HG02970 (cell line): ENCODE results near the gene DIP2B.

Source experiments
- ATAC-seq: cut with Tn5 transposase; IDR thresholded peaks from one replicate; pipeline ENCODE4 v1.9.1; 2021; ENCODE audit warnings: mild to moderate bottlenecking, moderate library complexity, moderate number of reproducible peaks; ENCODE audit not compliant: unreplicated experiment, low FRiP score

Gene DIP2B

GRCh38 chr12:50708631-50709030, 203.8 kb downstream of the DIP2B start:
- ATAC-seq, result no peak

DNA sequence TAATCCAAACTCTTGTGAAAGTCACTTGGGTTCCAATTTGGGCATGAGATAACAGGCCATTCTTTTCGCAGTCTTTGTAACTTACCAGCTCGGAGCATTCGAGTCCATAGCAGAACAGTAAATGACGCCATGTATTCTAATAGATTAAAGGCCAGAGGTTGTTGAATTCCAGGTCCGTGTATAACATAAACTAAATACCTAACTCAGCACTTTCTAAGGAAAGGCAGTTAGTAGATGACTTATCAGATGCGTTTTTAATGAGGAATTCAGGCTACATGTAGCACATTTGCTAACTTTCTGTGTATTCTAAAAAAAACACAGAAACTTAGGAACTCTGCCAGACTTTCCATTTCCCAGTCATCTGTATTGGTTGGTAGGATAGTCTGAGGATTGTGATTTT, 206.3 kb downstream of the DIP2B start:
- ATAC-seq, result no peak

DNA sequence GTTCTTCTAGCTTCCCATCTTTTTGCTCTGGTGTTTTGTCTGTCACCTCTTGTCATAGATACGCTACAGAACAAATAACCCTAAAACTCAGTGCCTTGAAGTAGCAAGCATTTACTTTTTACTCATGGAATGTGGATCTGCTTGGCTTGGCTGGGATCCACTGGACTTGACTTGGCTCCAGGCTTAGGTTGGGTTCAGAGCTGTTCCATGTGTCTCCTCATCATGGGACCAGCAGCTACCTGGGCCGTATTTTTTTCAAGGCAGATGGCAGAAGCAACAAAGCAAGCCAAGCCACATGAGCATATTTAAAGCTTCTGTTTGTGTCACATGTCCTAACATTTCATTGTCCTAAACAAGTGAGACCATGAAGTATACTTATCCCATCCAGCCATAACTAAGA, 210.4 kb downstream of the DIP2B start:
- ATAC-seq, result no peak

- no peak for ATAC-seq
Measured at GRCh38 chr12:50718760-50719159, 214.0 kb downstream of the DIP2B start.

DNA sequence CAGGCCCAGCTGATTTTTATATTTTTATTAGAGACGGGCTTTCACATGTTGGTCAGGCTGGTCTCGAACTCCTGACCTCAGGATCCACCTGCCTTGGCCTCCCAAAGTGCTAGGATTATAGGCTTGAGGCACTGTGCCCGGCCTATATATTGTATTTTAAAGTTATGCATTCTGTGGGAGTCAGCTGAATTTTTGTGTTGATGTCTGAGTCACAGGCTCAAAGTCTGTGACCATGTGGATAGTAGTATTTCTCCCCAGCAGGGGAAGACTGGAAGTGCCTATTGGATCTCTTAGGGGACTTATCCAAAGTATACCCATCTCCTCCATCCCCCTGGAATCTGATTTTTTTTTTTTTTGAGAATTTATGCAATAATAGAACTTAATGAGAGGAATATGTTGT, 215.3 kb downstream of the DIP2B start:
- ATAC-seq, result no peak

GRCh38 chr12:50720501-50720900, 215.7 kb downstream of the DIP2B start:
- ATAC-seq, result no peak

DNA sequence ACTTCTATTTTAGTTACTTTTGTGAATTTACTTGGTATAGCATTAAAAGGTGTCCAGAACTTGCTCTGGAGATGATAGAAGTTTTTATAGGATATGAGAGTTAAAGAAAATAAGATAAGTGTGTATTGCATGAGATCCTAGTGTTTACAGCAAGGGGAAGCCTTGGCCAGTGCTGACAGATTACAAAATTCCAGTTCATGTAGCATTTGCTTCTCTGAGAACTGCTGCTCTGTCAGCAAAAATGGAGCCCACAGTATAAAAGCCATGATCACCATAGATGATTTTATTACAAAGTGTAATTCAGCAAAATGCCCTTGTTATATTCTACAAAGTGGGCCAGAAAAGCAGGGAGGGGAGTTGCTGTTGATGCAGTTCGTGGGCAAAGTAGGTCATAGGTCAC, 219.1 kb downstream of the DIP2B start:
- no peak for ATAC-seq

DNA sequence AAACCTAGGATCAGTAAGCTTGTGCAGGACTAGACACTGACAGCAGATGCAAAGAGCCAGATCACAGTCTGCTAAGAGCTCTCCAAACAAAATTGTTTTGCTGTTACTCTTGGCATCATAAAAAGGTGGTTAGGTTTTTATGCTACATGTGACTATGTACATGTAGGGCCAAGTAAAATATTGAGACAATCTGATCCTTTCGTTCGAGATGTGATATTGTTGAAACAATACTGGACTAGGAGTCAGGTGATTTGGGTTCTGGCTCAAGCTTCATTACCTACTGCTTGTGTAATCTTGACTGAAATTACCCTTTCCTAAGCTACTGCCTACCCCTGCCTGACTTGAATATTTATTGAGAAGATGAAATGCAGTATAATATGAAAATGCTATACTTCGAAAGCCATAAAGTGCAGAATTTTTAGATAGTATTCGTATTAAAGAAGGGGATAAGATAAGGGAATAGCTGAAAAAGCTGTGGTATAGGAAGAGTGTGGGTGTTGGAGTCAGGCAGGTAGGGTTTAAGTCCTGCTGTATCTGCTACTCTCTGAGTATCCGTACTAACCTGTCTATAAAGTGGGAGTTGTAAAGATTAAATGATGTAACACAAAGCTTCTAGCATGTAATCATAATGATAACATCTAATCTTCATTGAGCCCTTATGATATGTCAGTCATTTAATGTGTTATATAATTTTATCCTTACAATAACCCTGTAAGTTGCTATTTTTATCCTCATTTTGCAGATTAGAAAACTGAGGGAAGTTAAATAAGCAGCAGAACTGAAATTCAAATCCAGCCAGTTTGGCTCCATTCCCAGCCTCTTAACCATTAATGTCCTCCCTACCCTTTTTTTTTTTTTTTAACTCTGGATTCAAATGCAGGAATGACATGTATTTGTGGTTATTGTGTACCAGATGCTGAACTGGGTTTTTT, 220.5 kb downstream of the DIP2B start:
- ATAC-seq, result no peak

GRCh38 chr12:50727466-50727865, 222.7 kb downstream of the DIP2B start:
- no peak for ATAC-seq

- no peak for ATAC-seq
Measured at GRCh38 chr12:50728417-50728816, 223.6 kb downstream of the DIP2B start.

GRCh38 chr12:50728841-50729240, 224.1 kb downstream of the DIP2B start:
- ATAC-seq, result no peak

DNA sequence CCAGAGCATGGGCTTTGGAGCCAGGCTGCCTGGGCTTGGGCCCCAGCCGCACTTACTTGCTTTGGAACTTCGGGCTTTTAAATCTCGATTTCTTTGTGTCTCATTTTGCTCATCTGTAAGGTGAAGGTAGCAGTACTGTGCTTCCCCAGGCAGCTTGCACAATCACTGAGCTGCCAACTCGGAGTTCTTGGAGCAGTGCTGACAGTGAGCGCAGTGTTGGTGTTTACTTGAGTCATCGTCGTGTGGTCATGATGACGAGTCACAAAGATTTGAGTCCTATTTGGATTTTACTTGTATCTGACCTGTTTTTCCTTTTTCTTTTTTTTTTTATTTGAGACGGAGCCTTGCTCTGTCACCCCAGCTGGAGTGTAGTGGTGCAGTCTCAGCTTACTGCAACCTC, 227.8 kb downstream of the DIP2B start:
- no peak for ATAC-seq

- ATAC-seq, result no peak
Measured at GRCh38 chr12:50733706-50734105, 228.9 kb downstream of the DIP2B start.

GRCh38 chr12:50734409-50735263, 229.9 kb downstream of the DIP2B start:
- no peak for ATAC-seq

DNA sequence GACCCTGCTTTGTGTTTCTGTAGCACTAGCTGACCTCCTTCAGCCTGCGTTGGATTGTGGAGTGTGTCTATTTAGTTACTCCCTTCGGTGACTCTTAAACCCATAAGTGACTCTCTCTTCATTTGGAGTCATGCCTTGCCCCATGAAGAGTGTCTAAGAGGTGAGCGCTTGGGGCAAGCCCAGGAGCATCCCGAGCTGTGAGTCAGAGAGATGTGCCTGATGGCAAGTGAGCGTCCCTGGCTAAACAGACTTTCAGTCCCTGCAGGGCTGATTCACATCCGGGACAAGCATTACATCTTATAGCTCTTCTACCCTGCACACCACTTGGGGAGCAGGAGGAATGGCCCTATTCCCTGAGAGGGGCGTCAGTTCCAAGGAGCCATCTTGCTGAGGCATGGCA, 234.8 kb downstream of the DIP2B start:
- ATAC-seq, result no peak

- no peak for ATAC-seq
Measured at GRCh38 chr12:50740307-50740706, 235.5 kb downstream of the DIP2B start.

- no peak for ATAC-seq
Measured at GRCh38 chr12:50742776-50743175, 238.0 kb downstream of the DIP2B start.

DNA sequence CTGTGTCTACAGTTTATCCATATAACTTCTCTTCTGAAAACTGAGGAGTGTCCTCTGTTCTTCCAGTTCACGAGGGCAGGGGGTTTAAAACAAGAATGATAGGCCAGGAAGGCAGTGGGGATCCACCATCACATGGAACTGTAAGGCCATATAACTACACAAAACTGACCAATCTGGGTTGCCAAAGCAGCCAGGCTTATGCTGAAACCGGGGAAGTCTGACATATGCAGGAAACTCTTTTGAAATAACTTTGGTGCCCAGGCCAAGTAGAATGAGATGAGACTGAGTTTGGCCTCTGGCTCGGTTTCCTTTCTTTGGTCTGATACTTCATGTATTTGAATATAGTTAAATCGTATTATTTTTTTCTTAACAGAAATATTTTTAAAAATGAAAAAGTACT, 241.1 kb downstream of the DIP2B start:
- ATAC-seq, result no peak

- no peak for ATAC-seq
Measured at GRCh38 chr12:50746431-50746830, 241.6 kb downstream of the DIP2B start.

DNA sequence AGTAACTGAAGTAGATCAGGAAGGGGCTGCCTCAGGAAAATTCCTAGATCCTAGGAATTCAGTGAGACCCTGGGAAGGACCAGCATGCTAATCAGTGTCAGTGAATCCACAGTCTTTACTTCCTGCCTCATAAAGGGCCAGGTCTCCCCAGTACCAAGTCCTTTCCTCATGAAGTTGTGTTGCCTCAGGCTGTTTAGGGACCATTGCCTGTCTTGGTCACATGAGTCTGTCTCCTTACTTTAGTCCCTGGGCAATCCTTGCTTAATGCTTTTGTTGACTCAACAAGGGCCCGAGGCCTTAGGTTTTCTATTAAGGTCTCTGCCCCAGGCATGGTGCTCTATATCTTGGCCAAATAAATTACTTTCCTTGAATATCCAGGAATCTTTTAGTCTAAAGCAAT, 243.0 kb downstream of the DIP2B start:
- no peak for ATAC-seq

DNA sequence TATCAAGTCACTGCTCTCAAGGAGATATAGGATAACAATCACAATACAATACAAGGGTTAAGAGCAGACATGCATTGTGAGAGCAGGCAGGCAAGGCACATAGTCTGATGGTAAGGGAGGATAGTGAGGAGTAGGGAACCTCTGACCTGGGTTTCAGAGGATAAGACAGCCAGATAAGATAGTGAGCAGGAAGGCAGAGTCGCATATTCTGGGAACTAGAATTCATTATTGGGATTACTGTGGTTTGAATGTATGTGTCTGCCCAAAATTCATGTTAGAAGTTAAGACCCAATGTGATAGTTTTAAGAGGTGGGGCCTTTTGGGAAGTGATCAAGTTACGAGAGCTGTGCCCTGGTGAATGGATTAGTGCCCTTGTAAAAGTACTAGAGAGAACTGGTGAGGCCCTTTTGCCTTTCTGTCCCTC, 244.7 kb downstream of the DIP2B start:
- no peak for ATAC-seq
